ENCODE results near the gene LPCAT3.
A peak's percentile ranks its signal among the peaks of the same experiment; 100 is the strongest.

The LPCAT3 gene

GRCh38 chr12:6941267-6941666, 77.0 kb downstream of the LPCAT3 start:
- no peak for FAIRE-seq
- no peak for DNase-seq (ENCODE audit: low spot score)

- FAIRE-seq: no peak
- DNase-seq (ENCODE audit: low spot score): no peak
Measured at GRCh38 chr12:6939191-6939540, 79.1 kb downstream of the LPCAT3 start.

- FAIRE-seq (no peak), DNase-seq (ENCODE audit: low spot score) (no peak)
Measured at GRCh38 chr12:6938353-6939190, 79.7 kb downstream of the LPCAT3 start.

DNA sequence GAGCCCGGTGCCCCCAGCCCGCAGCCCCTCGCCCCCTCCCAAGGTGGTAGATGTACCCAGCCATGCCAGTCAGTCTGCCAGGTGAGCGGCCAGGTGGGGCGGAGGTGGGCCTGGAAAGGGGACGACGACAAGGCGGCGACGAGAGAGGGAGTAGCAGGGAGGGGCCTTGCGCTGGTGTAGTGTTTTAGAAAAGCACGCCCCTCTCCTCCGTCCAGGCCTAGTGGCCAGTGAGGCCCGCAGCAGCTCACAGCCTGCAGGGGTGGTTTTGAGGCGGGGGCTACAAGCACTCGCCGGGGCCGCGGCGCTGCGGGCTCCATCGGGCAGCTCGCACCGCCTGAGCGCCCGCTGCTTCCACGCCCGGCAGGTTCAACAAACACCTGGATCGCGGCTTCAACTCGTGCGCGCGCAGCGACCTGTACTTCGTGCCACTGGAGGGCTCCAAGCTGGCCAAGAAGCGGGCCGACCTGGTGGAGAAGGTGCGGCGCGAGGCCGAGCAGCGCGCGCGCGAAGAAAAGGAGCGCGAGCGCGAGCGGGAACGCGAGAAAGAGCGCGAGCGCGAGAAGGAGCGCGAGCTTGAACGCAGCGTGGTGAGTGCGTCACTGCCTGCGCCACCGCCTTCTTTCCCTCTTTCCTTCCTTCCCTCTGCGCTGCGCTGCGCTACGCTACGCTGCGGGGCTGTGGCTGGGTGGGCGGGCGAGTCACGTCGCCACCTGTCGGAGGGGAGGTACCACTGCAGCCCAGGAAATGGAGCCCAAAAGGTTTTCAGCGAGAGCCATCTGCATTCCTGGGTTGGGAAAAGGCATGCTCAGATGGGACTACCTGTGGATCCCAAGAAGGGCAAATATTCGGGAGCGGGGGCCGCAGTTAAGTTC, 80.6 kb downstream of the LPCAT3 start:
- peak; percentile 72 for FAIRE-seq
- peak; percentile 86 for DNase-seq (ENCODE audit: low spot score)

GRCh38 chr12:6936636-6937480, 81.4 kb downstream of the LPCAT3 start:
- DNase-seq (ENCODE audit: low spot score): no peak
- no peak for FAIRE-seq

DNA sequence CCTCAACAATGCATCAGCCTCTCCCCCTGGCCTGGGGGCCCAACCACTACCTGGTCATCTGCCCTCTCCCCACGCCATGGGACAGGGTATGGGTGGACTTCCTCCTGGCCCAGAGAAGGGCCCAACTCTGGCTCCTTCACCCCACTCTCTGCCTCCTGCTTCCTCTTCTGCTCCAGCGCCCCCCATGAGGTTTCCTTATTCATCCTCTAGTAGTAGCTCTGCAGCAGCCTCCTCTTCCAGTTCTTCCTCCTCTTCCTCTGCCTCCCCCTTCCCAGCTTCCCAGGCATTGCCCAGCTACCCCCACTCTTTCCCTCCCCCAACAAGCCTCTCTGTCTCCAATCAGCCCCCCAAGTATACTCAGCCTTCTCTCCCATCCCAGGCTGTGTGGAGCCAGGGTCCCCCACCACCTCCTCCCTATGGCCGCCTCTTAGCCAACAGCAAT, 82.1 kb downstream of the LPCAT3 start:
- no peak for FAIRE-seq

DNA sequence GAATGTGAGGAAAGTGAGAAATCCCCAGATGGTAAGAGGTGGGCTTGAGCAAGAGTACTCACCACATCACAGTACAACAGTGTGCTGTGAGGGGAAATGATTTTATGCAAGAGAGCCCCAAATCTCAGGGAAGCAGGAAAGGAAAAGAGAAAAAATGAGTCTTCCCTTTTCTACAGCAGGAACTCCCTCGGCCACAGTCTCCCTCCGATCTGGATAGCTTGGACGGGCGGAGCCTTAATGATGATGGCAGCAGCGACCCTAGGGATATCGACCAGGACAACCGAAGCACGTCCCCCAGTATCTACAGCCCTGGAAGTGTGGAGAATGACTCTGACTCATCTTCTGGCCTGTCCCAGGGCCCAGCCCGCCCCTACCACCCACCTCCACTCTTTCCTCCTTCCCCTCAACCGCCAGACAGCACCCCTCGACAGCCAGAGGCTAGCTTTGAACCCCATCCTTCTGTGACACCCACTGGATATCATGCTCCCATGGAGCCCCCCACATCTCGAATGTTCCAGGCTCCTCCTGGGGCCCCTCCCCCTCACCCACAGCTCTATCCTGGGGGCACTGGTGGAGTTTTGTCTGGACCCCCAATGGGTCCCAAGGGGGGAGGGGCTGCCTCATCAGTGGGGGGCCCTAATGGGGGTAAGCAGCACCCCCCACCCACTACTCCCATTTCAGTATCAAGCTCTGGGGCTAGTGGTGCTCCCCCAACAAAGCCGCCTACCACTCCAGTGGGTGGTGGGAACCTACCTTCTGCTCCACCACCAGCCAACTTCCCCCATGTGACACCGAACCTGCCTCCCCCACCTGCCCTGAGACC, 82.7 kb downstream of the LPCAT3 start:
- FAIRE-seq: no peak
- no peak for DNase-seq (ENCODE audit: low spot score)

More for the DNA sequence above, 82.1 kb downstream of the LPCAT3 start:
- no peak for DNase-seq (ENCODE audit: low spot score)

DNA sequence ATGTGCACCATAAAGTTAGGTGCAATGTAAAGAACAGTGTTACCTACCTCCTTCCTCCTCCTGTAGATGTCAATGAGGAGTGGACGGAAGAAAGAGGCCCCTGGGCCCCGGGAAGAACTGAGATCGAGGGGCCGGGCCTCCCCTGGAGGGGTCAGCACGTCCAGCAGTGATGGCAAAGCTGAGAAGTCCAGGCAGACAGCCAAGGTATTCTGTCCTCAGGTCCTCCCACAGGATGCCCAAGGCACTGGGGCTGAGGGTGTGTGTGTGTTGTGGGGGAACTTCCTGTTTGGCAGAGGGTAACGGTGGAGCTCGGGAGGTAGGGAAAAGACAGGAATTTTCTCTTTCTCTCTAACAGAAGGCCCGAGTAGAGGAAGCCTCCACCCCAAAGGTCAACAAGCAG, 84.2 kb downstream of the LPCAT3 start:
- no peak for FAIRE-seq
- DNase-seq (ENCODE audit: low spot score): no peak

- DNase-seq (ENCODE audit: low spot score) (no peak), FAIRE-seq (no peak)
Measured at GRCh38 chr12:6932766-6933165, 85.5 kb downstream of the LPCAT3 start.

GRCh38 chr12:6929466-6930452, 88.5 kb downstream of the LPCAT3 start:
- FAIRE-seq: no peak
- no peak for DNase-seq (ENCODE audit: low spot score)

DNA sequence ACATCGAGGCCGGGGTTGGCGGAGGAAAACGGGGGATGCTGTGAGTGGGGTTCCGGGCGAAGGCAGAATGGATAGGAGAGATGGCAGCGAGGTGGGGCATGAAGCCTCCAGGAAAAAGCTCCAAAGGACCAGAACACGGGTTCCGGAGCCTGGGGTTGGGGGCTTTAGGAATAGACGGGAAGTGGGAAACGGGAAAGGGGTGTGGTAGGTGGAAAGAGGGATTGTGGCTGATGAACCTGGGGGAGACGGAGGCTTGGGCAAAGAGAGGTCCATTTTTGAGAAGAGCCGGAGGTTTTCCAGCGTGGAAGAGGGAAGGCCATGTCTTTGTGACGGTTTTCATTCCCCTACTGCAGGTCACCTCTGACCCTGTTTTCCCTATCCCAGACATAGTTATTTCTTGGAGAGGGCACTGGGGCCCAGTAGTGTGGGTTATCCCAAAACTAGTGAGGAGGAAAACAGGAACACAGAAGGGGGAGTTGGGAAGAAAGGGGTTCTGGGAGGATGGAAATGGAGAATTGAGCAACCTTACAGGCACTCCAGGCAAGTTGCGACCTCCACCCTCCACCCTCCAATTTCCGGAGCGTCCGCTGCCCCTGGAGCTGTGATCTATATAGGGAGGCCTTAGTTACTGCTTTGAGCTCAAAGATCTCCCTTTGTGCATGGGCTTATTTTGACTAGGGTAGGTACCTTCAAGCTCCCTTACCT, 89.4 kb downstream of the LPCAT3 start:
- DNase-seq (ENCODE audit: low spot score) (no peak), FAIRE-seq (no peak)

GRCh38 chr12:6928022-6928702, 90.1 kb downstream of the LPCAT3 start:
- DNase-seq (ENCODE audit: low spot score): no peak
- no peak for FAIRE-seq

GRCh38 chr12:6927379-6928021, 90.8 kb downstream of the LPCAT3 start, which contains the start of gene ATN1:
Gene ATN1, plus strand, starts transcription at chr12:6927959. Its CDS starts 6,043 bp downstream, at chr12:6934002.
- no peak for FAIRE-seq
- DNase-seq (ENCODE audit: low spot score): peak; percentile 54
